H4 (cell line): ENCODE data around the gene PNPLA3. TPM values are rescaled to one million over a fixed set of nuclear protein-coding genes. Genes with fewer than 3 reads are reported as not detected.

ENCODE experiments used
- DNase-seq: peaks from one replicate; pipeline ENCODE4 v3.0.0-alpha.2; 2015; ENCODE audit warnings: low spot score
- total RNA-seq: library from RNA; depleted of rRNA; stranded (reverse); fragments of >200 nt; shearing (Covaris generic); gene quantifications from 2 replicates; pipeline ENCODE4 v1.2.3, GENCODE V29; 2014

Gene PNPLA3
- total RNA-seq, 1 experiment from 2014 or later: 7.8 TPM

- no peak for DNase-seq
These were observed 1.5 kb upstream of the PNPLA3 start for GRCh38 chr22:43922123-43922522.

DNA sequence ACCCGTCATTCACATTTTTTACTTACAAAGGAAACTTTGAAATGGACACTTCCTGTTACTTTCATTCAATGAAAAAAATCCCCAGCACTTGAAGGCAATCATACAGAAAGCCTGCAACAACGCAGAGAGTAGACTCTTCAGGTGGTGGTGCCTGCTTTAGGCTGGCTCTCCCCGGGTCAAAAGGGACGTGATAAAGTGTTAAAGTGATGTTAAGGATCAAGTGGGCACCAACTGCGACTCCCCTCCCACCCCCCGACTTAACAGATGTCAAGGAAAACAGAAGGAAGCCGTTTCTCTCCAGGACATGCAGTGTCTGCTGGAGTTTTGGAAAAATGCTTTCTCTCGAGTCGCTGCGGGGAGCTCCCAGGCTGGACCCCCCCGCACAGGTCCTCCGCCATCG, 414 bp upstream of the PNPLA3 start:
- peak; percentile 34 for DNase-seq

DNA sequence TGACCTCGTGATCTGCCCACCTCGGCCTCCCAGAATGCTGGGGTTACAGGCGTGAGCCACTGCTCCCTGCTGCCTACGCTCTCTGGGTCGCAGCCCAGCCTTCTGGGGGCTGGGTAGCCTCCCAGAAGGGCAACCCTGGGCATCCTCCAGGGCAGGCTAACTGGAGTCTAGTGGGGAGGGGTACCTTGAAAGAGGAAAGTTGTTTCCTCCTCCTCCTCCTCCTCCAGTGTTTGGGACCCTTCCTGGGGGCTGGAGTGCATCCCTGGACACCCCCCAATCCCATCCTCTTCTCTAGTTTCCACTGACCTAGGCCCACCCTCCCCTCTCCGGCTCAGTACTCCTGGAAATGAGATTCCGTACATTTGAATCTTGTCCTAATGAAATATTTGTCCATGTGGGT, 1.3 kb downstream of the PNPLA3 start:
- DNase-seq: no peak

- DNase-seq: peak; percentile 48
These were observed 2.1 kb downstream of the PNPLA3 start for GRCh38 chr22:43925433-43926348.

GRCh38 chr22:43926349-43926710, 2.7 kb downstream of the PNPLA3 start:
- no peak for DNase-seq

DNA sequence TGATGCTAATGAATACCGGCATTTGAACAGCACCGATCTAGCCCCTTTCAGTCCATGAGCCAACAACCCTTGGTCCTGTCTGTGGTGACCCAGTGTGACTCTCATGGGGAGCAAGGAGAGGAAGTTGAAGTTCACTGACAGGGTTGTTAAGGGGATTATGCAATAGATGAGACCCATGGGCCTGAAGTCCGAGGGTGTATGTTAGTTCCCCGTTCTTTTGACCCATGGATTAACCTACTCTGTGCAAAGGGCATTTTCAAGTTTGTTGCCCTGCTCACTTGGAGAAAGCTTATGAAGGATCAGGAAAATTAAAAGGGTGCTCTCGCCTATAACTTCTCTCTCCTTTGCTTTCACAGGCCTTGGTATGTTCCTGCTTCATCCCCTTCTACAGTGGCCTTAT, 4.9 kb downstream of the PNPLA3 start:
- DNase-seq: no peak

DNA sequence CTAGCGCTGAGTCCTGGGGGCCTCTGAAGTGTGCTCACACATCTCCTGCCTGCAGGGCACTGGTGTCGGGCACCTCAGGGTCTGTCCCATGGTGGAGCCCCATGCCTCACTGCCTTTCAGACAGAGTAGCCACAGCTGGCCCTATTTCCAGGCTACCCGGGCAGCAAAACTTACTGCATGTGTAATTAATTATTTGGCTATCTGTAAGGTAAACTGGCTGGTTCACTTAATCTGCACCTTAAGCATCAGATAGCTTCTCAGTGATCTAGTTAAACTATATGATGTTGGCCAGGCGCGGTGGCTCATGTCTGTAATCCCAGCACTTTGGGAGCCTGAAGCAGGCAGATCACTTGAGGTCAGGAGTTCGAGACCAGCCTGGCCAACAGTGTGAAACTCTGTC, 5.3 kb downstream of the PNPLA3 start:
- DNase-seq: no peak

DNA sequence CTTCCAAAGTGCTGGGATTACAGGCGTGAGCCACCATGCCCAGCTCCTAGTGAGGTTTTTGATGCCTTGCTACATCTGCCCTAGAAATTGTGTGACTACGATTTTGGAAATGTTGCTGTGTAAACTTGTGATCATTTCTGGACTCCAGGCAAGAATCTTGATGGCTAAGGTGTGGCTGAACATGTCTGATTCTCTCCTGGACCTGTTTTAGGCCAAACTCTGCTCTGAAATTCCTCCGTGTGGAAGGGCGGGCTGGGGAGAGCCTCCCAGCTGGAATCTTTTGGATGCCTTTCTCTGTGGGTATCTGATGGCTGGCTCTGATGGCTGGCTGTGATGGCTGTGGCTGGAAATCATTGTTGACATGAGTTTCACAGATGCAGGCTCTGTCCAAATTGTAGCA, 8.2 kb downstream of the PNPLA3 start:
- no peak for DNase-seq

DNA sequence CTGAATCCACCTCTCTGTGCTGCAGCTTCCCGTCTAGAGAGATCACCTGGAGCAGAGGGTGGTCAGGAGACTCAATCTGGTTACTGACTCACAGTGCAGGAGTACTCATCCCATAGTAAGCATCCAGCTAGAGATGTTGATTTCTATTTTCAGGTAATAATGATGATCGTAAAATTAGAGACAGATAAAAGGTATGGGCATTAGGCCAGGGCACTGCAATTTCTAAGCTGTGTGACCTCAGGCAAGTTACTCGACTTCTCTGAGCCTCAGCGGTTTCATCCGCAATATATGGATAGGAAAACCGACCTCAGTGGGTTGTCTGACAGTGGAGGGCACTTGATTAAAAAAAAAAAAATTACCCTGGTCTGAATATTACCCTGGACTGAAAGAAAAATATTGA, 17.8 kb downstream of the PNPLA3 start:
- DNase-seq: no peak

DNA sequence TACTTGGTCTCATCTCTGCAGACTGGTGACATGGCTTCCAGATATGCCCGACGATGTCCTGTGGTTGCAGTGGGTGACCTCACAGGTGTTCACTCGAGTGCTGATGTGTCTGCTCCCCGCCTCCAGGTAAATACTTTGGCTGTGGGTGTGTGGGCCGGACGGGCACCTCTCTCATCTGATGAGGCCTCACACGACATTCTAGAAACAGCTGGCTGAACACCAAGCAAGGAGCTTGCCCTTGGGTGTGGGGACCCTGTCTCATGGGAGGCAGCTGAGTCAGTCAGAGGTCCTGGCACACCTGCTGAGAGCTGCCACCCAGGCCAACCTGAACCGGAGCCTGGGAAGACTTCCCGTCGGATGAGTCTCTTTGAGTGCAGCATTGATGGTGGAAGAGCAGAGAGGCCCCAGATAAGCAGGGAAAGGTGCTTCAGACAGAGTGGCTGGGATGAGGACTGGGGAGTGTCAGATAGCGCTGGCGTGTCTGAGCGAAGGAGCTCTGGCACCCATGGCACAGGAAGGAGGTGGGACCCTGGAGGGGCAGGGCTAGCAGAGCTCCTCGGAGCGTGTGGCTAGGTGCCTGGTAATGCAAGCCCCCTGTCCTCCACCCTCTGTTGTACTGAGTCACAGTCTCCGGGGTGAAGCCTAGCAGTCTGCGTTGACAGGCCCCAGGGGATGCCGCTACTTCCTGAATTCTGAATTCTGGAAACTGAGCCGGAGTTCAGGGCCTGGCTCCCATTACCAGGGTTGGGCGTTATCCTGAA, 21.2 kb downstream of the PNPLA3 start:
- DNase-seq: no peak

- peak; percentile 60 for DNase-seq
These were observed 22.2 kb downstream of the PNPLA3 start for GRCh38 chr22:43945632-43946383.

- no peak for DNase-seq
These were observed 22.7 kb downstream of the PNPLA3 start for GRCh38 chr22:43946384-43946667.

GRCh38 chr22:43948836-43949406, 25.3 kb downstream of the PNPLA3 start:
- DNase-seq: no peak

- no peak for DNase-seq
These were observed 27.8 kb downstream of the PNPLA3 start for GRCh38 chr22:43951391-43951790.

DNA sequence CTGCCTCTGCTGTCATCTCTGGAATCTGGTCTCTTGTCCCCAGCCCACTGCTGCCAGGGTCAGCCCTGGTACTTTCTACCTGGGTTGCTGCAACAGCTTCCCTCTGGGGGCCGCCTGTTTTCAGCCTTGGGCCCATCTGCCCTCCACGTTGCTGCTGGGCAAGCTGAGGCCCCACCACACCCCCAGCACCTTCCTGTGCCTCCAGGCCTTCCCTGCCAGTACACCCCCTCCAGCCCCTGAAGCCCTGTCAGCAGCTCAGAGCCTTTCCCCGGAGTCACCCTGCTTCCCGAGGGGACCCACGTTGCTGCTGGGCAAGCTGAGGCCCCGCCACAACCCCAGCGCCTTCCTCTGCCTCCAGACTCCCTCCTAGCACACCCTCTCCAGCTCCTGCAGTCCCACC, 28.4 kb downstream of the PNPLA3 start:
- DNase-seq: no peak

DNA sequence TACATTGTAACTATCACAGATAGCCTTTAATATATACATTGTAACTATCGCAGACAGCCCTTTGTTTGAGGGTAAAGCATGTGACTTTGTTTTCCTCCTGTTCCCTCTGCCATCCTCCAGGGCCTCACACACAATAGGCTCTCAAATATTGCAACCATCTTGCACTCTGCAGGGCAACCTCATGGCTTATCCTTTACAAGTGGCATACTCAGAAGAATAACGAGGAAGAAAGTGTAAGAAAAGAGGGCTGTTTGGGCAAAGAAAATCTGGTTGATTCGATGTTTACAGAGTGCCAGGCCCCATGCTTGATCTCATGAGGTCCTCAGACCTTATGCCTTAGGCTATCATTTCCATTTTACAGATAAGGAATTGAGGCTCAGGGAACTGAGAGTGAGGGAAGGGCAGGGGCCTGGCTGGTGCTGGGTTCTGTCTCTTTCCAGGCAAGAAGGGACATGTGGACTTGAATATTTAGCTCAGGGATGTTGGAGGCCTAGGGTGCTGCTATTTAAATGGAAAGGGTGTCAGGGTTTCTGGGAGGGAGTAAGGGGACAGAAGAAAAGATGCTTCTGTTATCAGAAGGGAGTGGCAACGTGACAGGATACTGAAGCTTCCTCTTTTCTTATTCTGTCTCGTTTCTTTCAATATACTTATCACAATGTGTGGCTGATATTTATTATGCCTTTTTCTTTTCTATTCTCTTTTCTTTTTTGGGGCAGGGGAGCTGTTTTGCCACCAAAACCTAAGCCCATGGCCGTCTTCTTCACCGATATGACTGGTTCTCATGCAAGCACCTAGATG, 30.6 kb downstream of the PNPLA3 start:
- DNase-seq: no peak

DNA sequence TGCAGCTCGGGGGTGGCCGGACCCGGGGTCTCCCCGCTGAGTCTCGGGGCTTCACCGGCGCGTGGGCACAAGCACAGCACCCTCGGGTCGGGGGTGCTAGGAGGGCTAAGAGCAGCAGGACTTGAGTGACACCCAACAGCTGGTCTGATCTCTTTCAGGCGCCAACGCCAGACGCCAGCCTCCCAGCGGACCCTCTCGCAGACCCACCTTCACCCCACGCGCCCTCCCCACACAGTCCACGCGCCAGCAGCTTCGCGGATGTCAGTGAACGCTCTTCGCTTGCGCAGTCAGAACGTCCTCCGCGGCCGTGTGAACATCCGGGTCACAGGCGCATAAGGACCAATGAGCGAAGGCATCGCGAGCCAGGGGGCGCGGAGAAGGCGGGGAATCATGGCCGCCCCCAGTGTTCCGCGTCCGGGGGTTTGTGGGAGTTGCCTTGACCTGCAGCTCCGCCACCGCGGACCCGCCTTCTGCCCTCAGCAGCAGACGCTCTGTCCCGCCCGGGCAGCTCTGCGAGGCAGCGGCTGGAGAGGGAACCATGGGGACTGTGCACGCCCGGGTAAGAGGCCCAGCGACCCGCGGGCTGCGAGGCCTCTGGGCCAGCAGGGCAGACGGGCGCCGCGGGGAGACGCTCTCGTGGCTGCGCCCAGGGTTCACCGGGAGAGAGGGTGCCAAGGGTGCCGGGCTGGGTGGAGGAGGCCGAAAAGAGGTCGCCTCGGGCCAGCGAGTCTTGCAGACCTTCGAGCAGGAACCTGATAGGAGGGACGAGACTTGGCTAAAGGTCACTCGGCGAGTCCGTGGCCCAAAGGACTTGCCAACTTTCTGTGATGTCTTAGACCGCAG, 31.7 kb downstream of the PNPLA3 start, which contains the start of gene SAMM50:
SAMM50 (plus strand) TSS at position 403 of the 843 bp plus-strand sequence; CDS start at position 539, 136 bp downstream.
- DNase-seq: peak; percentile 88

DNA sequence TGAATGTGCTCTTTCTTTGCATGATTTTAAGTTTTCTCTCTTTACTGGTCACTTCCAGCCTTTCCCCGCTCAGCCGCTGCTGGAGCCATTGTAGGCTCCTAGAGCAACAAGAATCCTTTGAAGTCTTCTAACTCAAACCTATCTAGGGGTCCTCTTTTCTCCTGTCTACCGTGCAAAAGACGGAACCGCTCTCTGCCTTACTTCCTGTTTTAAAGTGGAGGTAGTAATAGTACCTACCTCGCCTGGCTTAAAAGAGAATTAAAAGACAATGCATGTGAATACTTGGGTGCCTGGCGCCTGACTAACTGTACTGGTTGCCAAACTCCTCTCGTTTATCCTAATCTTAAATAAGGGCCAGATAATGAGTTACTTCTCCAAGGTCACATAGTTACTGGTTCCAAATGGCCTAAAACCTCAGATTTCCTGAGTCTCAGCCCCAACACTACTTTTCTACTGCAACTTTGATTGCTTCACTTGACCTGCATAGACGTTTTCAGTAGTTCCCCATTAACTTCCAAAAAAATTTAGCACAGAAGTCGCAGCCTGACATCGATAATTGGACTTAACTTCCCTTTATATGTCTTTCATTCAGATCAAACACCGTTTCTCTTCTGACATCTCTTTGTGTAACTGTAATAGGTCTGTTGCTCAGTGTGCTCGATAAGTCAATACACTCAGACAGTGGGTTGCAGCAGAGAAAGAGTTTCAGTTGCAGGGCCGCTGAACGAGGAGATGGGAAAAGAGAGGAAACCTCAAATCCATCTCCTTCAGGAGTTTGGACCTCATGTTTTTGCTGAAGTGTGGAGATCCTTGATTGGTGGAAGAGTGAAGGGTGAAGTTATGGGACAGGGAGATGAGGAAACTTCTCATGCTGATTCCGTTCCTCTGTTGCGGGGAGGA, 32.5 kb downstream of the PNPLA3 start:
- DNase-seq: no peak

GRCh38 chr22:43956805-43957463, 33.3 kb downstream of the PNPLA3 start:
- DNase-seq: no peak
